H1 (cell line): ENCODE data around the gene ZNF423. TPM values are rescaled to one million over a fixed set of nuclear protein-coding genes. Genes with fewer than 3 reads are reported as not detected.

Experiments used
- CTBP2 ChIP-seq: IDR thresholded peaks from 2 replicates; pipeline ENCODE4 v1.7.0; 2011; ENCODE audit warnings: borderline replicate concordance, mild to moderate bottlenecking, moderate library complexity, mixed read lengths, low read length; ENCODE audit not compliant: insufficient read depth, insufficient read length
- EGR1 ChIP-seq: IDR thresholded peaks from 2 replicates; pipeline ENCODE4 v1.6.1; 2011; ENCODE audit warnings: low read depth, low read length, borderline replicate concordance
- RFX5 ChIP-seq: IDR thresholded peaks from 2 replicates; pipeline ENCODE4 v1.6.1; 2011; ENCODE audit warnings: low read depth, low read length, improper control_type of control experiment, borderline replicate concordance
- SIX5 ChIP-seq: IDR thresholded peaks from 2 replicates; pipeline ENCODE4 v1.6.1; 2011; ENCODE audit warnings: mild to moderate bottlenecking, low read depth, low read length
- SRF ChIP-seq: IDR thresholded peaks from 2 replicates; pipeline ENCODE4 v1.6.1; 2011; ENCODE audit warnings: mild to moderate bottlenecking, low read depth, low read length, moderate library complexity
- TAF1 ChIP-seq: IDR thresholded peaks from 2 replicates; pipeline ENCODE4 v1.6.1; 2011; ENCODE audit warnings: mild to moderate bottlenecking, low read depth, low read length
- TEAD4 ChIP-seq: IDR thresholded peaks from 2 replicates; pipeline ENCODE4 v1.6.1; 2012; ENCODE audit warnings: low read depth, low read length, inconsistent platforms, mixed read lengths
- USF2 ChIP-seq: IDR thresholded peaks from 2 replicates; pipeline ENCODE4 v1.6.1; 2011; ENCODE audit warnings: low read length, improper control_type of control experiment
- polyA plus RNA-seq, 7 experiments: library from polyadenylated mRNA; depleted of rRNA in 3 of 7; stranded (reverse) in 5 of 7; unstranded in 2 of 7; fragments of >200 nt in 5 of 7; fragments of 200-250 nt in 2 of 7; gene quantifications; 1 replicate in 5 of 7; 2 replicates in 1 of 7; 4 replicates in 1 of 7; pipeline versions ENCODE4 v1.2.1 to v1.2.3, GENCODE V29; 2011 to 2013; ENCODE audit warnings: missing spikeins in 2 of 7, mixed read lengths in 2 of 7
- total RNA-seq: library from RNA; stranded (reverse); fragmentation: NEBNext Ultra II Directional; extraction: Animal tissue kit (Norgen Biotek cat#: 25700); gene quantifications from 2 replicates; pipeline ENCODE4 v1.2.1, GENCODE V29; 2021
- TF ChIP-seq, protein P1 (sequence below): fragments of 300-600 bp; sonication (generic); IDR thresholded peaks from 2 replicates; pipeline ENCODE4 v1.7.1; 2012; ENCODE audit warnings: low read length, moderate library complexity, mild to moderate bottlenecking, inconsistent platforms; ENCODE audit not compliant: insufficient replicate concordance

Gene ZNF423
- total and polyA plus RNA-seq, 2 of the 8 experiments (the other 6 are each of a cell fraction or from before 2014, with no cell fraction given) = 38.2 to 52.3 TPM

GRCh38 chr16:49754495-49755312 is 101.2 kb downstream of the ZNF423 start (continued):
- TF ChIP-seq, protein P1, sequence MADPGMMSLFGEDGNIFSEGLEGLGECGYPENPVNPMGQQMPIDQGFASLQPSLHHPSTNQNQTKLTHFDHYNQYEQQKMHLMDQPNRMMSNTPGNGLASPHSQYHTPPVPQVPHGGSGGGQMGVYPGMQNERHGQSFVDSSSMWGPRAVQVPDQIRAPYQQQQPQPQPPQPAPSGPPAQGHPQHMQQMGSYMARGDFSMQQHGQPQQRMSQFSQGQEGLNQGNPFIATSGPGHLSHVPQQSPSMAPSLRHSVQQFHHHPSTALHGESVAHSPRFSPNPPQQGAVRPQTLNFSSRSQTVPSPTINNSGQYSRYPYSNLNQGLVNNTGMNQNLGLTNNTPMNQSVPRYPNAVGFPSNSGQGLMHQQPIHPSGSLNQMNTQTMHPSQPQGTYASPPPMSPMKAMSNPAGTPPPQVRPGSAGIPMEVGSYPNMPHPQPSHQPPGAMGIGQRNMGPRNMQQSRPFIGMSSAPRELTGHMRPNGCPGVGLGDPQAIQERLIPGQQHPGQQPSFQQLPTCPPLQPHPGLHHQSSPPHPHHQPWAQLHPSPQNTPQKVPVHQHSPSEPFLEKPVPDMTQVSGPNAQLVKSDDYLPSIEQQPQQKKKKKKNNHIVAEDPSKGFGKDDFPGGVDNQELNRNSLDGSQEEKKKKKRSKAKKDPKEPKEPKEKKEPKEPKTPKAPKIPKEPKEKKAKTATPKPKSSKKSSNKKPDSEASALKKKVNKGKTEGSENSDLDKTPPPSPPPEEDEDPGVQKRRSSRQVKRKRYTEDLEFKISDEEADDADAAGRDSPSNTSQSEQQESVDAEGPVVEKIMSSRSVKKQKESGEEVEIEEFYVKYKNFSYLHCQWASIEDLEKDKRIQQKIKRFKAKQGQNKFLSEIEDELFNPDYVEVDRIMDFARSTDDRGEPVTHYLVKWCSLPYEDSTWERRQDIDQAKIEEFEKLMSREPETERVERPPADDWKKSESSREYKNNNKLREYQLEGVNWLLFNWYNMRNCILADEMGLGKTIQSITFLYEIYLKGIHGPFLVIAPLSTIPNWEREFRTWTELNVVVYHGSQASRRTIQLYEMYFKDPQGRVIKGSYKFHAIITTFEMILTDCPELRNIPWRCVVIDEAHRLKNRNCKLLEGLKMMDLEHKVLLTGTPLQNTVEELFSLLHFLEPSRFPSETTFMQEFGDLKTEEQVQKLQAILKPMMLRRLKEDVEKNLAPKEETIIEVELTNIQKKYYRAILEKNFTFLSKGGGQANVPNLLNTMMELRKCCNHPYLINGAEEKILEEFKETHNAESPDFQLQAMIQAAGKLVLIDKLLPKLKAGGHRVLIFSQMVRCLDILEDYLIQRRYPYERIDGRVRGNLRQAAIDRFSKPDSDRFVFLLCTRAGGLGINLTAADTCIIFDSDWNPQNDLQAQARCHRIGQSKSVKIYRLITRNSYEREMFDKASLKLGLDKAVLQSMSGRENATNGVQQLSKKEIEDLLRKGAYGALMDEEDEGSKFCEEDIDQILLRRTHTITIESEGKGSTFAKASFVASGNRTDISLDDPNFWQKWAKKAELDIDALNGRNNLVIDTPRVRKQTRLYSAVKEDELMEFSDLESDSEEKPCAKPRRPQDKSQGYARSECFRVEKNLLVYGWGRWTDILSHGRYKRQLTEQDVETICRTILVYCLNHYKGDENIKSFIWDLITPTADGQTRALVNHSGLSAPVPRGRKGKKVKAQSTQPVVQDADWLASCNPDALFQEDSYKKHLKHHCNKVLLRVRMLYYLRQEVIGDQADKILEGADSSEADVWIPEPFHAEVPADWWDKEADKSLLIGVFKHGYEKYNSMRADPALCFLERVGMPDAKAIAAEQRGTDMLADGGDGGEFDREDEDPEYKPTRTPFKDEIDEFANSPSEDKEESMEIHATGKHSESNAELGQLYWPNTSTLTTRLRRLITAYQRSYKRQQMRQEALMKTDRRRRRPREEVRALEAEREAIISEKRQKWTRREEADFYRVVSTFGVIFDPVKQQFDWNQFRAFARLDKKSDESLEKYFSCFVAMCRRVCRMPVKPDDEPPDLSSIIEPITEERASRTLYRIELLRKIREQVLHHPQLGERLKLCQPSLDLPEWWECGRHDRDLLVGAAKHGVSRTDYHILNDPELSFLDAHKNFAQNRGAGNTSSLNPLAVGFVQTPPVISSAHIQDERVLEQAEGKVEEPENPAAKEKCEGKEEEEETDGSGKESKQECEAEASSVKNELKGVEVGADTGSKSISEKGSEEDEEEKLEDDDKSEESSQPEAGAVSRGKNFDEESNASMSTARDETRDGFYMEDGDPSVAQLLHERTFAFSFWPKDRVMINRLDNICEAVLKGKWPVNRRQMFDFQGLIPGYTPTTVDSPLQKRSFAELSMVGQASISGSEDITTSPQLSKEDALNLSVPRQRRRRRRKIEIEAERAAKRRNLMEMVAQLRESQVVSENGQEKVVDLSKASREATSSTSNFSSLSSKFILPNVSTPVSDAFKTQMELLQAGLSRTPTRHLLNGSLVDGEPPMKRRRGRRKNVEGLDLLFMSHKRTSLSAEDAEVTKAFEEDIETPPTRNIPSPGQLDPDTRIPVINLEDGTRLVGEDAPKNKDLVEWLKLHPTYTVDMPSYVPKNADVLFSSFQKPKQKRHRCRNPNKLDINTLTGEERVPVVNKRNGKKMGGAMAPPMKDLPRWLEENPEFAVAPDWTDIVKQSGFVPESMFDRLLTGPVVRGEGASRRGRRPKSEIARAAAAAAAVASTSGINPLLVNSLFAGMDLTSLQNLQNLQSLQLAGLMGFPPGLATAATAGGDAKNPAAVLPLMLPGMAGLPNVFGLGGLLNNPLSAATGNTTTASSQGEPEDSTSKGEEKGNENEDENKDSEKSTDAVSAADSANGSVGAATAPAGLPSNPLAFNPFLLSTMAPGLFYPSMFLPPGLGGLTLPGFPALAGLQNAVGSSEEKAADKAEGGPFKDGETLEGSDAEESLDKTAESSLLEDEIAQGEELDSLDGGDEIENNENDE = no peak
- no peak for TF ChIP-seq SIX5
- no peak for TF ChIP-seq SRF
- no peak for TF ChIP-seq TEAD4
- TF ChIP-seq USF2 = no peak
- TF ChIP-seq CTBP2 = no peak
- no peak for TF ChIP-seq EGR1
- no peak for TF ChIP-seq RFX5
- TF ChIP-seq TAF1 = no peak
